HG03175 (cell line): Measurements from ENCODE around the gene ACTMAP.
"Not testable (repeated sequence)": the region's sequence is repeated elsewhere in the genome, so short reads cannot be mapped to it uniquely, and the experiment has no call there.

Source experiments
- ATAC-seq: cut with Tn5 transposase; IDR thresholded peaks from one replicate; pipeline ENCODE4 v1.9.1; 2021; ENCODE audit warnings: mild to moderate bottlenecking, moderate library complexity; ENCODE audit not compliant: unreplicated experiment

ACTMAP gene, protein sequence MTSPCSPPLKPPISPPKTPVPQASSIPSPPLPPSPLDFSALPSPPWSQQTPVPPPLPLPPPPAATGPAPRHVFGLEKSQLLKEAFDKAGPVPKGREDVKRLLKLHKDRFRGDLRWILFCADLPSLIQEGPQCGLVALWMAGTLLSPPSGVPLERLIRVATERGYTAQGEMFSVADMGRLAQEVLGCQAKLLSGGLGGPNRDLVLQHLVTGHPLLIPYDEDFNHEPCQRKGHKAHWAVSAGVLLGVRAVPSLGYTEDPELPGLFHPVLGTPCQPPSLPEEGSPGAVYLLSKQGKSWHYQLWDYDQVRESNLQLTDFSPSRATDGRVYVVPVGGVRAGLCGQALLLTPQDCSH

DNA sequence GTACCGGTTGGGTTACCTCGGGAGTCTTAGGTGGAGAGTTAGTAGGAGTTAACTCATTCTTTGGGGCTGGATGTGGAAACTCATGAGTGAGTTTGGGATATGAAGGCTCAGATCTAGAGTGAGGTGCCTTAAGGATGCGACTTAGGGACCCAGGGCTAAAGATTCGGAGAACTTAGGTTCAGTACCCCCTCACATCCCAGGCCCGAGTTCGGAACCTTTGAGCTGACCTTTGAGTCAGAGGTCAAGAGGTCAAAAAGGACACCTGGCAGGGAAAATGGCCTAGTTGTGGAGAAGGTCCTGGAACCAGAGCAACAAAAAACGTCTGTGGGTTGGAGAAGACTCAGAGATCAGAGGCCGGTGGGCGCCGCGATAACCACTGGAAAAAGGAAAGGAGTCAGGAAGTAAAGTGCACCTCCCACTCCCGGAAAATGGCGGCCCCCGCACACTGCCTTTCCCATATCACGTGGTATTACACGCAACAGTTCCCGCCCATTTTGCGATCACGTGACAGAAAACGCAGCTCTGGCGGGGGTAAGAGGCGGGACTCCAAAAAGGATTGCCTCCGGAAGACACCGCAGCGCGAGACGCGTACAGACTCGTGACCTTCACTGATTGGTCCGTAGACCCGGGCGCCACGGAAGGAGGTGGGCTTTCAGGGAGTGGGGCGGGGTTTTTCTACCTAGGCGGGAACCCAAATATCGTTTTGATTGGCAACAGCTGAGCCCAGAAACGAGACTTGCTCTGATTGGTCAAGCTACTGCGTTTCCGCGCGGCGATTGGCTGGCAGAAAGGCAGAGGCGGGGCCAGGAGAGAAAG is at the start of gene ACTMAP:
Gene ACTMAP, minus strand, starts transcription at position 420 of the 816 bp plus-strand sequence. CDS start 674 bp downstream, outside the sequence.
- peak; percentile 88 for ATAC-seq

DNA sequence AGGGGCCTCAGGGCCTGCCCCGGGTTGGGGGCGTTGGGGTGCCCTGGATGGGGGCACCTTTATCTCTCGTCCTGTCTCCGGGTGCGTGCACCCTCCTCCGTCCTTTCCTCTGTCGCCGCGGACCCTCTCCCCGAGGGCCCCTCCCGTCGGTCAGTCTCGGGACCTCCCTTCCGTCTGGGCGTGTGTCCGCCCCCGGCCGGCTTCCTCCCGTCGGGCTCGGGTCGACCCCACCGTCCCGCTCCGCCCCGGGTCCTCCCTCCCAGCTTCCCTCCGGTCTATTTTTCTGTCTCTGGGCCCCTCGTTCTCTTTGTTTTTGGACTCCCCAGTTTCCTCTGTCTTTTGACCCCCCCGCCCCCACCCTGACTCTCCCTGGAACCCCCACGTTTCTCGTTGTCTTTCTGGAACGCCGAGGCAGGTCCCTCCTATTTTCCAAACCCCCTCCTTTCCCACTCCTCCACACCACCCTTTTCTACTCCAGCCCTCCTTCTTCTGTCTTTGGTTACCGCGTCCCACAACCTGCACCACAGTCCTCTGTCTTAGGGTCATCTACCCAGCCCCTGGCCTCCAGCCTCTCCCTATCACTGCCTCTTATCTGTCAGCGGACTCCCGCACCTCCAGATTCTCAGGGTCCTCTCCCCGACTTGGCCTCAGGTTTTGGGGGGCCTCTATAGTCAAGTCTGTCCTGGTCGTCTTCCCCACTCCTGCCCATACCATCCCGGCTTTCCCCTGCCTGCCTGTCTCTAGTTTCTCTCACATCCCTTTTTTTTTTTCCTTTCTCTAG is 49.5 kb upstream of the ACTMAP start:
- ATAC-seq, result no peak

DNA sequence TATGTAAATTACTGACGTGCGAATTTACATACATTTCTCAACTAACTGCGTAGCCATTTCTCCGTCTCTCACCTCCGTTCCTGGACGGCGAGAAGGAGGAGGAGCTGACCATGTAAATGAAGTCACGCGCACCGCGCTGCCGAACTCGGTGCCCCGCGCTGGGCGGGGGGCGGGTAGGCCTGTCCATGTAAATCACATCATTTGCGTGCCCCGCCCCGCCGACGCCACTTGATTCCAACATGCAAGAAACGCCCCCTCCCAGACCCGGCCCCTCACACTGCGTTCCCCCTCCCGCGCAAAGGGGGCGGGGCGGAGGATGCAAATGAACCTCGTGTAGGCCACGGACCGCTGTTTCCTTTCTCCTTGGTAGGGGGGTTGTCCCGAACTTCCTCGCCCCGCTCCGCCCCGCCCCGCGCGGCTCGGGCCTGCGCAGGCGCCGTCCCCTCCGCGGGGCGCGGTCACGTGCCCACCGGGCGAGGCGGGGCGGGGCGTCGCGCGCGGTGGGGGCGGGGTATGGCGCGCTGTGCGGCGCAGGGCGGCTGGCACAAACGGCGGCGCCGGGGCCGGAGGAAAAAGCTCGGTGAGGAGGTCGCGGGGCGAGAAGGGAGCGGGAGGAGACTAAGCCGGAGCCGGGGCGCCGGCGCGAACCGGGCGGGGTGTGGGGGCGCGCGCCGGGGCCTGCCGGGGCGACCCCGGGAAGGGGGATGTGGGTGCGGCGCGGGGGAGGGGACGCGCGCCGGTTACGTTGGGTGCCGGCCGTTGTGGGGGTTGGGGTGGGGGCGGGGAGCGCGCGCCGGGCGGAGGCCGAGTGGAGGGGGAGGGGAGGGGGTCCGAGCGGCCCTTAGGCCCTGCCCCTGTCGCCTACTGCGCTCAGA is 48.6 kb upstream of the ACTMAP start, which contains the start of gene EGLN2:
Gene EGLN2, plus strand, starts transcription at position 509 of the 875 bp plus-strand sequence. CDS start 1,382 bp downstream, outside the sequence.
- peak; percentile 75 for ATAC-seq

DNA sequence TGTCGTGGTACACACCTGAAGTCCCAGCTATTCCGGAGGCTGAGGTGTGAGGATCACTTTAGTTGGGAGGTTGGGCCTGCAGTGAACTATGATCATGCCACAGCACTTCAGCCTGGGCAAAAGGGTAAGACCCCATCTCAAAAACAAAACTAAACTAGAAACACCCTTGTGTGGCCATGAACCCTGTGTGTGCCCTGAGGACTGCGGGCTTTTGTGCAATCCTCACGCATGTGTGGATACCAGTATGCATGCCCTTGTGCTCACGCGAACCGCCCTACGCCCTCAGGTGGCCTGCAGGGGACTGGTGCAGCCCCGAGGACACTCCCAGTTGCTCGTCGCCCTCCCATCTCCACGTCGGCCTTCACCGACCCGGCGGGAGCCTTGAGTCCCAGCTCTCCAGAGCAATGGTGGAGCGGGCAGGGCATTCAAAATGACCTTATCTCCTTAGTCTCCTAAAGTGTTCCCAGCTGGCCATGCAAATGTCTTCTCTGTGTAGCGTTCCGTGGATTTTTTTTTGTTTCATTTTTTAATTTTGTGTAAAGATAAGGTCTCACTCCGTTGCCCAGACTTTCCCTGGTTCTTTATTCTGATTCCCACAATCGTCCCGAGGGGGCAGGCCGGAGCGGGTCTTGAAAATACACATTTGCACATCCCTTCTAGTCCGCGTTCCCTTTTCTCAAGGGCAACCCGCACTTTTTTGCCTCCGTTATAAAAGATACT is 47.8 kb upstream of the ACTMAP start:
- no peak for ATAC-seq

DNA sequence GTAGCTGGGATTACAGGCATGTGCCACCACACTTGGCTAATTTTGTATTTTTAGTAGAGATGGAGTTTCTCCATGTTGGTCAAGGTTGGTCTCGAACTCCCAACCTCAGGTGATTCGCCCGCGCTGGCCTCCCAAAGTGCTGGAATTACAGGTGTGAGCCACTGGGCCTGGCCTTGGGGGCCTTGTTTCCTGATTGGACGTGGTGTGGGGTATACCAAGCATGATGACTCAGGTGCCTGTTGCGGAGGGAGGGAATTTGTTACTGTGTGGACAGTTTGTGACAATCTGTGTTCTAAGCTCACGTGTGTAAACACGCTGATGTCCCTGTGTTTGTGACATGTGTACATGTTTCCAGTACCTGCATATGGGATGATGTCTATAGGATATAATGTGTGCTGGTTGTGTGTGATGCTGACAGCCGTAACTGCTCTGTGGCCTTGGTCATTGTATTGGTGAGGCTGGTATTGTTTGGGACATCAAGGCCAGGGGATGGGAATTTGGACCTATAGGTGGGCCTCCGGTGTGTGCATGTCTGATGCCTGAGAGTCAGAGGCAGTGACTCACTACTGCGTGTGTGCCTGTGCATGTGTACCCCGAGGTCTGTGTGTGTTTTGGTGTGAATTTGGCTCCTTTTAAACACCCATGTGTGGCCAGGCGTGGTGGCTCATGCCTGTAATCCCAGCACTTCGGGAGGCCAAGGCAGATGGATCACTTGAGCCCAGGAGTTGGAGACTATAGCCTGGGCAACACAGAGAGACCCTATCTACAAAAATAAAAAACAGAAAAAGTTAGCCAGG is 47.1 kb upstream of the ACTMAP start:
- ATAC-seq, result no peak

DNA sequence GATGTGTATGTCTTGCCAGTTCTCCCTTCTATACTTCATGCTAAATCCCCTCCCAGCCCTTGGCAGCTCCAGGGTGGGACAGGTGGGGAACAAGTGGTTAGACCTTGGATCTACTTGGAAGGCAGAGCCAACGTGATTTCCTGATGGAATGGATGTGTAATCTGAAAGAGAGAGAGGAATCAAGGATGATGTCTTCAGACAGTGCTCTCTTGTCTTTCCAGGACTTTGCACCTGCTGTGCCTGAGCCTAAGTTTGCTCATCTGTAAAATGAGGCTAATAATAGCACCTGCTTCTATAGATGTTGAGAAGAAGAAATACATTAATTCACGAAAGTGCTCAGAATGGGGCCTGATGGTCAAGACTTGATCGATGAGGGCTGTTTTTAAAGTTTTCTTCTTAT is 41.7 kb upstream of the ACTMAP start:
- no peak for ATAC-seq

DNA sequence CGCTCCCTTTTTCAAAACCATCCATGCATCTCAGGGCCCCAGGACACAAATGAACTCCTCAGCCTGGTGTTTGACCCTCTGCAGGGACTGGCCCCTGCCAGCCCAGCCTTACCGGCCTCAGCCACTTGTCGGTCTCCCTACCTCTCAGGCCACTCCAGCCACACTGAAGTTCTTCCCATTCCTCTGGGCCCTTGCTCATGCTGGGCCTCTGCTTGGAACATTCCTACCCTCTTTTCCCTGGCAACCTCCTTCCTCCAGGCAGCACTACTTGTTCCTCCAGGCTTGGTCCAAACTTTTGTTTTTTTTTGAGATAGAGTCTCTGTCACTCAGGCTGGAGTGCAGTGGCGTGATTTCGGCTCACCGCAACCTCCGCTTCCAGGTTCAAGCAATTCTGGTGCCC is 41.1 kb upstream of the ACTMAP start:
- no peak for ATAC-seq

DNA sequence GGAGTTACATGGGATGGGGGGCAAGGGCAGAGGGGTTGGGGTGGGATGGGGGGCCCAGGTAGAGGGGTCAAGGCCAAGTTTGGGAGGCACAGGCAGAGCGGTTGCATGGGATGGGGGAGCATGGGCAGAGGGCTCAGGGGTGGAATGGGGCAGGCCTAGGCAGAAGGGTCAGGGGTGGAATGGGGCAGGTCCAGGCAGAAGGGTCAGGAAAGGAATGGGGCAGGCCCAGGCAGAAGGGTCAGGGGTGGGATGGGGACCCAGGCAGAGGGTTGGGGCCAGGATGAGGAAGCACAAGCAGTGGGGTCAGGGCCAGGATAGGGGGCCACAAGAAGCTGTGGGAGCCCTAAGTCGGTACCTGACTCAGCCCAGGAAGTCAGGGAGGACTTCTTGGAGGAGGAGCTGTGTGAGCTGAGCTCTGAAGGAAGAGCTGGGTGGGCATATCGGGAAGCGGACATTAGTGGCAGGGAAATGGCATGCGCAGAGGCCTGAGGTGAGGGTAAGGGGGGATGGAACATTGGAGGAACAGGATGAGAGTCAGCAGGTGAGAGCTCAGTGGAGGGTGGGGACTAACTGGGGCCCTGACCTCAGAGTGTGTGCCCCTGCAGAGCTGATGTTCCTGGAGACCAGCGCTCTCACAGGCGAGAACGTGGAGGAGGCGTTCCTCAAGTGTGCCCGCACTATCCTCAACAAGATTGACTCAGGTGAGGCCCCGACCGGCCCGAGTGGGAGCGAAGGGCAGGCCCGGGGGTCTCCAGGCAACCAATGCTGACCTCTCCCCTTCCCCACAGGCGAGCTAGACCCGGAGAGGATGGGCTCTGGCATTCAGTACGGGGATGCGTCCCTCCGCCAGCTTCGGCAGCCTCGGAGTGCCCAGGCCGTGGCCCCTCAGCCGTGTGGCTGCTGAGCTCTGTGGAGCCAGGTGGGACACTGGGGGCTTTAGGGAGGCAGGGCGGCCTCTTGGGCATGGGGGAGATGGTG is 36.1 kb upstream of the ACTMAP start:
- ATAC-seq, result no peak

DNA sequence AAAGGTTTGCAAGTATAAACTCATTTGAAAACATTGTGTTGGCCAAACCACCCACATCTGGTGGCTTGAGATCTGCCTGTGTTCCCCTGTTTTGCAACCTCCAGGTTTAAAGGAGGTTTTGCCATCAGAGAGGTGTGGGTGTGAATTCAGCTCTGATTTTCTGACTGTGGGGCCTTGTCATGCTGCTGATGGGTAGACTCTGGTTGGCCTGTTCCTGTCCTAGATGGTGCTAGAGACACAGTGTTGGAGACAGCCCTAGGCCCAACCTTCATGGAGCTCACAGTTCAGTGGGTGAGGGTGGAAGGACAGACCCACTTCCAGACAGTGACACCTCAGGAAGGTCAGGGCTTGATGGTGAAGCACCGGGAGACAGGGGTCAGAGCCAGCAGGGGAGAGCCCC is 35.2 kb upstream of the ACTMAP start:
- ATAC-seq, result no peak

DNA sequence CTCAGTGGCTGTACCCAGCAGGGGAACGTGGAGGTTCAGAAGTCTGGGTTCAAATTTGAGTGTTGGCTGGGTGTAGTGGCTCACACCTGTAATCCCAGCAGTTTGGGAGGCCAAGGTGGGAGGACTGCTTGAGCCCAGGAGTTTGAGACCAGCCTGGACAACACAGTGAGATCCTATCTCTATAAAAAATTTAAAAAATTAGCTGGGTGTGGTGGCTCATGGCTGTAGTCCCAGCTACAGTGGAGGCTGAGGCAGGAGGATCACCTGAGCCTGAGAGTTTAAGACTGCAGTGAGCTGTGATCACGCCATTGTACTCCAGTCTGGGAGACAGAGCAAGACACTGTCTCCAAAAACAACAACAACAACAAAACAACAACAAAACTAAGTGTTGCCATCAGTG is 33.9 kb upstream of the ACTMAP start:
- ATAC-seq, result not testable (repeated sequence)

DNA sequence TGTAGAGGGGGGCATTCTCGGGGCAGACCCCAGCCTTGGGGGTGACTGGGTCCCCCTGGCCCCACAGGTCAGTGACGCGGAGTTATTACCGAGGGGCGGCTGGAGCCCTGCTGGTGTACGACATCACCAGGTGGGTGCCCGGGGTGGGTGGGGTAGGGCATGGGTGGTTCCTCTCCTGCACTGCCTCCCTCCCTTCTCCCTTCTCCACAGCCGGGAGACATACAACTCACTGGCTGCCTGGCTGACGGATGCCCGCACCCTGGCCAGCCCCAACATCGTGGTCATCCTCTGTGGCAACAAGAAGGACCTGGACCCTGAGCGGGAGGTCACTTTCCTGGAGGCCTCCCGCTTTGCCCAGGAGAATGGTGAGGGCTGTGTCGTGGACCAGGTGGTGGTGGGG is 33.4 kb upstream of the ACTMAP start:
- no peak for ATAC-seq

DNA sequence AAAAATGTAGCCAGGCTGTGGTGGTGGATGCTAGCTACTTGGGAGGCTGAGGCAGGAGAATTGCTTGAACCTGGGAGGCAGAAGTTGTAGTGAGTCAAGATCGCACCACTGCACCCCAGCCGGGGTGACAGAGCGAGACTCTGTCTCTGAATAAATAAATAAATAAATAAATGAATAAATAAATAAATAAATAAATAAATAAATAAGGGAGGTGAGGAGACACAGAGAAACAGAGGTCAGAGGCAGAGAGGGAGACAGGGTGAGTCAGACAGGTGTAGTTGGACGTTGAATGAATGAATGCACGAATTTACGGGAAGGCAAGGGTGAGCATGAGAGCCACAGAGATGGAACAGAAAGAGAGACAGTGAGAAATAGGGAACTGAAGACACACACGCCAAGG is 30.9 kb upstream of the ACTMAP start:
- no peak for ATAC-seq

DNA sequence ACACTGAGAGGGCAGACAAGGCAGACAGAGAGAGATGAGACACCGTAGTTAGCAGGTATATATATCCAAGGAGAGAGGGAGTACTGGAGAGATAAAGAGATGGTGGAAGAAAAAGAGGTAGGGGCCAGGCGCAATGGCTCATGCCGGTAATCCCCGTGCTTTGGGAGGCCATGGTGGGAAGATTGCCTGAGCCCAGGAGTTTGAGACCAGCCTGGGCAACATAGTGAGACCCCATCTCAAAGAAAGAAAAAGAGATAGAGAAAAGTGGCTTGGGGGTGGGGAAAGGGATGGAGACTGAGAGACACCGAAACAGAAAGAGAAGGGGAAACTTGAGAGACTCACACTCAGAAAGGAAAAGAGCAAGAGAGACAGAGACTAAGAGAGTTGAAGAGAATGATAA is 30.3 kb upstream of the ACTMAP start:
- ATAC-seq, result no peak

DNA sequence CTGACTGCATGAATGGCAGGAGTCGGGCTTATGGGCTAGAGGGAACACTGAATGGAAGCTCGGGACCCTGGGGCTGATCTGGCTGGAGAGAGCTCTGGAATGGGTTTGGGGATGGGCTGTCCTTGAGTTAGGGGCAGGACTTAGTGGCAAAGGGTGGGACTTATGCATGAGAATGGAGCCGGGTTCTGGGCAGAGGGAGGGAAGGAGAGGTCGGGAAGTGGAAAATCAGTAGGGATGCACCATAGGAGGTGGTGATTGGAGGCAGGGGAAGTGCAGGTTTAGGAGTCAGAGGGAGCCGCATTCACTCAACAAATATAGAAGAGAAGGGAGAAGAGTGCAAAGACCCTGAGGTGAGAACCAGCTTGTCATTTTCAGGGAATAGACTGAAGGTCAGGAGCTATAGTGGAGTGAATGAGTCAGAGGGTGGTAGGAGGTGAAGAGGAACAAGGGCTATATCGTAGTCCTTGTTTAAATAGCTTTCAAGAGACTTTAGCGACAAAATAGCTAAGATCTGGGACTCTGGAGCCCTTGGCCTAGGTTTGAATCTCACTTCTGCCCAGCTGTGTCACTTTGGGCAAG is 28.5 kb upstream of the ACTMAP start:
- no peak for ATAC-seq

DNA sequence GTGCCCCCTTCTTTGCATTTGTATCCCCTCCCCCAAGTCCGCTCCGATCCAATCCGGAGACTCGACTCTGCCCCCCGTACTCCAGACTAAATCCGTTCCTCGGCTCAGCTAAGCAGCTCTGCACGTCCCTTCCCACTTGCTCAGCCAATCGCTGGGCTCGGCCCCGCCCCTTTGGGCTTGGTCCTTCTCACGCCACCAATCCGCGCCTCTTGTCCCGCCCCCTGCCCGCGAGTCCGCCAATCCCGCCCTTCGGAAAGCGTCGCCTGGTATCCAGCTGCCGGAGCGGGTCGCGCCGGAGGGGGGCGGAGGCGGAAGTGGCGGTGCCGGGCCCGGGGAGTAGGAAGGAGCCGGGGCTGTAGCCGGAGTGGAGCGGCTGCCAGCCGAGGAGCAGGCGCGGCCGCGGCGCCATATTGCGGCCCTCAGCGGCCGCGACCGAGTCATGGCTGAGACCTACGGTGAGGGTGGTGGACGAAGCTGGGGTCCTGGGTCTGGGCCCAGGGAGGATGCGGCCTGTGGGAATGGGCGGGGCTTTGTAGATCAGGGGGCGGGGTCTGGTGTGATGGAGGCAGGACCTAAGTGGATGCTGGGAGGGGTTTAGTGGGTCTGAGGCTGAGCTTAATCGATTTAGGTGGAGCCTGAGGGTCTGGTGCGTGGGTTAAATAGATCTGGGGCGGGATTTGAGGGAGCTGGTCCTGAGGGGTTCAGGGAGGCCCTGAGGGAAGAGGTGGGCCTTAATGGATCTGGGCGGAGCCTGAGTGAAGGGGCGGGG is 27.8 kb upstream of the ACTMAP start, which contains the start of gene RAB4B:
Gene RAB4B, plus strand, starts transcription at position 311 of the 769 bp plus-strand sequence. Its CDS starts 129 bp downstream, at position 440.
- peak; percentile 62 for ATAC-seq

DNA sequence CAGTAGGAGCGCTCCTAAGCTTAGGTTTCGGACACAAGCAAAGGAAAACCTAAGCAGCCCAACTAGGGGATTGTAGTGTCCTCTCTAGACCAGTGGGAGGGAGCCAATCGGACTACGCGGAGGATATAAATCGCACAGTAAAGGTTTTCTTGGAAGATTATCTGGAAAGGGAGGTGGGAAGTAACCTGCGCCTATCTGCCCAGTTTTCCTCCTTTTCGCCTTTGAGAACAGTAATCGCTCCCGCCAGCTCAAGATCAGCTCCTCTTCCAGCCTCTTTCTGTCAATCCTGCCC is 27.3 kb upstream of the ACTMAP start:
- no peak for ATAC-seq
